Right kidney (tissue), 9 donors: ENCODE data around the gene ZNF436.

Source experiments
- DNase-seq: peaks from one replicate; pipeline ENCODE4 v3.0.0-alpha.2; 2016
- long read RNA-seq, 8 donors: transcript quantifications; one replicate each; lab custom pipeline, GENCODE V29; 2026

The ZNF436 gene
- long read RNA-seq, donor 1, full-length matches to known transcripts = 2 of 2 reads
- long read RNA-seq, donor 1, partial matches to known transcripts = 0 of 2 reads
- long read RNA-seq, donor 1, other reads (novel, unspliced or antisense) = 0 of 2 reads
- long read RNA-seq, donor 2, full-length matches to known transcripts = 8 of 8 reads
- long read RNA-seq, donor 2, partial matches to known transcripts = 0 of 8 reads
- long read RNA-seq, donor 2, other reads (novel, unspliced or antisense) = 0 of 8 reads
- long read RNA-seq, donor 3, full-length matches to known transcripts = 4 of 4 reads
- long read RNA-seq, donor 3, partial matches to known transcripts = 0 of 4 reads
- long read RNA-seq, donor 3, other reads (novel, unspliced or antisense) = 0 of 4 reads
- long read RNA-seq, donor 4, full-length matches to known transcripts = 4 of 4 reads
- long read RNA-seq, donor 4, partial matches to known transcripts = 0 of 4 reads
- long read RNA-seq, donor 4, other reads (novel, unspliced or antisense) = 0 of 4 reads
- long read RNA-seq, donor 5, partial matches to known transcripts = 0 of 1 reads
- long read RNA-seq, donor 5, other reads (novel, unspliced or antisense) = 0 of 1 reads
- long read RNA-seq, donor 6, full-length matches to known transcripts = 2 of 2 reads
- long read RNA-seq, donor 6, partial matches to known transcripts = 0 of 2 reads
- long read RNA-seq, donor 6, other reads (novel, unspliced or antisense) = 0 of 2 reads
- long read RNA-seq, donor 7, full-length matches to known transcripts = 12 of 12 reads
- long read RNA-seq, donor 7, partial matches to known transcripts = 0 of 12 reads
- long read RNA-seq, donor 7, other reads (novel, unspliced or antisense) = 0 of 12 reads
- long read RNA-seq, donor 8, full-length matches to known transcripts = 5 of 5 reads
- long read RNA-seq, donor 8, partial matches to known transcripts = 0 of 5 reads
- long read RNA-seq, donor 8, other reads (novel, unspliced or antisense) = 0 of 5 reads

DNA sequence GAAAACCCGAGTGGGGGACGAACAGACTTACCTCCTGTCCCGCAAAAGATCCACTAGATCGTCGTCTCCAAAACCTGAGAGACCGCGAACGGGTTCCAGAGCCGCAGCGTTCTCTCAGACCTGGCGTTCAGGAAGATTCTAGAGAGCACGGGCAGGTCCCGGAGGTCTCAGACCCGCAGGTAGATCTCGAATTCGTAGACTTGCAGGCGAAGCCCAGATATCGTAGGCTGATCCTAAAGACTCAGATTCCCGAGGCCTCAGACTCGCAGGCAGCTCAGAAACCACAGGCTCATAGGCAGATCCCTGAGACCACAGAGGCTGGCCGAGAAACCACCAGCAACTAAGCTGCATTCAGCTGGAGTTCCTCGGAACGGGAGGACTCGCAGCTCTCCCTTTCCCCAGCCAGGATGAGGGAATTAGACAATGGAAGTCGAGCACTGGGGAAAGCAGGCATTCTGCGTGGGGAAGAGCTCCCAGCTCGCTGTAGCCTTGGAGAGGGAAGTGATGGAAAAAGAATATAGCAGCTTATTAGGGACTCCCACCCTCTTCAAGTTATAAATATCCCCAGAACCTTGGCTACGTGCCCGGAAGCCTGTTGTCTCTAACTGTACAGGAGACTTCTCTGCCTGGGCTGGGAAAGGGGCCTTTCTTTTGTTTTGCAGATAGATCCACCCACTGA lies at the start of gene ZNF436:
Gene ZNF436 (minus strand): TSS at position 502 of the 679 bp plus-strand sequence. CDS start 1,831 bp downstream, outside the sequence.
- DNase-seq = peak; percentile 78

DNA sequence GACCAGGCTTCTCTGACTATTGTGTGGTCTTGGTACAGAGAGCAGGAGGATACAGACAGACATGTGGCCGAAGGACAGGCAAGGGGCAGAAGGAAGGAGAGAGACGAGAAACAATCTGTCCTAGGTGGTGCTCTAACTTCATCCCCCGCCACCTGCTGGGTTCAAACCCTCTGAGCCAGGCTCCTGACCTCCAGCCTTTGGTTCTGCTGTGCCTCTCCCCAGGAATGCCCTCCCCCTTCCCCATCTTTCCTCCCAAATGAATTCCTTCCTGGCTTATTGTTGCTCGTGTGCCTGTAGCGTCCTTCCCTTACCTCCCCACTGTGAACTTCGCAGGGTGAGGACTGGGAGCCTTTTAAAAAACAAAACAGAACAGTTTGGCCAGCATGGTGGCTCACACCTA lies 49.5 kb upstream of the ZNF436 start:
- no peak for DNase-seq

DNA sequence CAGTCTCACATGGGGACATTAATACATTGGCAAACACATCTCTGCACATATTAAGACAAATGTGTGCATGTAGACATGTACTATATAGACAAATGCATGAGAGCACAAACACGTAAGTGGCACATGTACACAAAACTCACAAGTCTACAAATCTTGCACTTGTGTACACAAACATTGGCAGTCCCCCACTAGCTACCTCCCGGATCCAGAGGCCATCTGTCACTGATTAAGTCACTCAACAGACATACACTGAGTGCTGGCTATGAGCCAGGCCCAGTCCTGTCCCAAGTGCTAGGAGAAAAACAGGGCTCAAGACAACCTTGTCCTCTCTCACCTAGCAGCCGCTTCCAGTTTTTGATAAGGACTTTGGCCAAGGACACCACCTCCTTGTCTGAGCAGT lies 47.9 kb upstream of the ZNF436 start:
- no peak for DNase-seq

DNA sequence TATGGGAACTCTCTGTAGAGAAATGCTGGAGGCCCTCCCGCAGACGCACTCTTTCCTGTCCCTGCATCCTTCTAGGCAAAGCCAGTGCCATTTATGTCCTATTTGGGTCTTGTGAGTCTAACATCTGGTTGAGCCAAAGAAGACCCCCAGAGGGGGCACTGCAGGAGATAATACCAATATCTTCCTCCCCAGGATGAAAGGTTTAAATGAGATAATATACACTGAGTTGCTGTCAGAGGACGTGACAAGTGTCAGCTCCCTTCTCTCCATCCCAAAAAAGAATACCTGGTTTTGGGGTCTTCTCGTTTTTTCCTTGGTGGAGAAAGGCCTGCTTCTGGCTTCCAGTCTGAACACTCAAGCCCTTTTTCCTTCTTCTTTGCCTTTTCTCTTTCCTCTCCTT lies 47.3 kb upstream of the ZNF436 start:
- DNase-seq = no peak

DNA sequence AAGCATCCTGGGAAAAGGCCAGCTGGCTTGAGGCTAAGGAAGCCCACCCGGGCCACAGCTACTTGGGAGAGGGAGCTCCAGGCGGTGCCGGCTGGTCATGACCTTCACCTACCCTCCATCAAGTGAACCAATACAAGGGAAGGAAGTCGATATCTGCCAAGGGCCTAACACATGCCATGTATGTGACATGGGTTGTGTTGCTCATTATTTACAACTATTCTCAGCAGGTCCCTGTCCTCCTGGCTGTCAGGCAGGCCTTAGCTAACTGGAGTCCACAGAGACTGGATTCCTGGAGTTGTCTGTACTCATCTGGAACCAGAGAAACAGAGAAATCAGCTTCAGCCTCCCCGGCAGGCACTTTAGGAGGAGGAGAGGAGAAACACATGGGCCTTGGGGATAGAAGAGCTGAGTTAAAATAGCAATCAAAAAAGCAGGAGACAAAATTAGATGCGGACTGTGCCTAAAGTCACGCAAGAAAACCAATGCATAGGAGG lies 39.2 kb upstream of the ZNF436 start:
- DNase-seq = no peak

DNA sequence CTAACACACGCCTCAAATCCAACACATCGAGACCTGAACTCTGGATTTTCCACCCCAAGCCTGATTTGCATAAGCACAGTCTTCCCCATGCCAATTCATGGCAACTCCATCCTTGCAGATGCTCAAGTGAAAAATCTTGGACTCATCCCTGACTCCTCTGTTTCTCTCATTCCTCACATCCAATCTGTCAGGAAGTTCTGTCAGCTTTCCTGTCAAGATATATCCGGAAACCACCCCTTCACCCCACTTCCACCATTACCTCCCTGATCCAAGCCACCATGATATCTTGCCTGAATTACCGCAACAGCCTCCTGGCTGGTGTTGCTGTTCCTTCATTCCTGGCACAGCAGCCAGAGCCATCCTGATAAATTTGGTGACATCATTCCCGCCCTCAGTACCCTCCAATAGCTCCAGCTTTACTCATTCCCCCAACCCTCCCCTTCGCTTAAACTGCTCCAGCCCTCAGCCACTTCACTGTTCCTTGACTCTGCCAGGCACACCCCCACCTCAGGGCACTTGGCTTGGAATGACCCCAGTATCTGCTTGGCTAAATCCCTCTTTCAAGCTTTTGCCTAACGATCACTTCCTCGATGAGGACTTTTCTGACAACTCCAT lies 37.5 kb upstream of the ZNF436 start:
- no peak for DNase-seq

- no peak for DNase-seq
These were observed 36.3 kb upstream of the ZNF436 start for GRCh38 chr1:23405946-23406345.

DNA sequence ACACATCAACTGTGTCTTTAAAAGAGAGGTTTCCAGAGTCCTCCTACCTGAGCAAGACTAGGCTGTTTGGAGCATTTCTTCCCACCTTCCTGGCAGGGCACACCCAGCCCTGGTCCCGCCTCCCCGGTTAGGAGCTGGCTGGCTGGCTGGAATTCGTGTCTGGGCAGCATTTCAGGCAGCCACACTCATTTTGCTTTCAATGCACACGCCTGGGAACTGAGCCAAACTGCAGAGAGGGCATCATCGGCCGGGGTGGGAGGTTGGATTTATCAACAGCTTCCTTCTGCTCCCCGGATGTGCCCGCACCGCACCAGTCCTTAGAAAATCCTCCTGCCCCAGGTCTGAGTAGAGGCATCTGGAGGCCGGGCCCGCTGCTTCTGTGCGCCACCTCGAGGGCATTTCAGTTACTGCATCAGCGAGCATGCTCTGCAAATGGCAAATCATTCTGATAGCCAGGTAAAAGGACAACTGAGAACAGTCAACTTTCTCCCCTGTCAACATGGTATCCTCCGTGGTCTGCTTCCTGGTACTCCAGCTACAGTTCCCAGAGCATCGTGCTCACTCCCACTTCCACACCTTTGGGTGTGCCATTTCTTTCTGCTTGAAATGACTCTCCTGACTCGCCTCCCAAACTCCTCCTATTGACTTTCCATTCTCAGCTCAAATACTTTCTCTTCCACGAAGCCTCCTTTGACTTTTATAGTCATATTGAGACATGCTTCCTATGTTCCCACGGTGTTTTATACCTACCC lies 34.3 kb upstream of the ZNF436 start:
- DNase-seq = peak; percentile 74

GRCh38 chr1:23403355-23403734 lies 33.7 kb upstream of the ZNF436 start:
- no peak for DNase-seq

- no peak for DNase-seq
These were observed 33.4 kb upstream of the ZNF436 start for GRCh38 chr1:23403038-23403336.

GRCh38 chr1:23402286-23403037 lies 32.8 kb upstream of the ZNF436 start:
- no peak for DNase-seq

GRCh38 chr1:23401313-23401712 lies 31.7 kb upstream of the ZNF436 start:
- no peak for DNase-seq

DNA sequence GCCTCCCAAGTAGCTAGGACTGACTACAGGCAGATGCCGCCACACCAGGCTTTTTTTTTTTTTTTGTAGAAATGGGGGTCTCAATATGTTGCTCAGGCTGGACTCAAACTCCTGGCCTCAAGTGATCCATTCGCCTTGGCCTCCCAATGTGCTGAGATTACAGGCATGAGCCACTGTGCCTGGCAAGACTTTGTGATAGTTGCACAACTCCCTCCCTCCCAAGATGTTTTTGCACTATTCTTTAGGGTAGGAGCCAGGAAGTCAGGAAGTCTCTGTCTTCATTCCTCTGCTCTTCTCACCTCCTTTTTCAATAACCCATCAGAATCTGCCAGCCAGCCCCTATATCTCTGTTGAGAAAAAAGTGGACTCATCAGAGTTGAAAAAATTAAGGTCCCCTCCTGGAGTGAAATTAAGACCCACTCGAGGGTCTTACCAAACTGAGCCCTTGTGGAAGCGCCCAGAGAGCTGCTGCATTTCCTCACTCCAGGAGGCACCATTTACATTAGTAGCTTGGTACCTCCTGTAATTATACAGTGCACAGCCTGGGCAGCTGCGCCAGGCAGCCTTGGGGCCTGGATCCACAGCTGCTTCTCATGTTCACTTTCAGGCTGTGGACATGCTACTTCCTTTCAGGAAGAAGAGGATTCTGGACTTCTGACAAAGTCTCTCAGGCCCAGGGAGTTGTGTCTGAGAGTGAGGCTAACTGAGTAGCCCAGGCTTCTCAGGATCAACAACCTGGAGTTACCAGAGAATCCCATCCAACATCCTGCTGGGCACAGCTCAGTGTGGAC lies 30.9 kb upstream of the ZNF436 start:
- DNase-seq = no peak

- no peak for DNase-seq
These were observed 29.6 kb upstream of the ZNF436 start for GRCh38 chr1:23399229-23399628.

DNA sequence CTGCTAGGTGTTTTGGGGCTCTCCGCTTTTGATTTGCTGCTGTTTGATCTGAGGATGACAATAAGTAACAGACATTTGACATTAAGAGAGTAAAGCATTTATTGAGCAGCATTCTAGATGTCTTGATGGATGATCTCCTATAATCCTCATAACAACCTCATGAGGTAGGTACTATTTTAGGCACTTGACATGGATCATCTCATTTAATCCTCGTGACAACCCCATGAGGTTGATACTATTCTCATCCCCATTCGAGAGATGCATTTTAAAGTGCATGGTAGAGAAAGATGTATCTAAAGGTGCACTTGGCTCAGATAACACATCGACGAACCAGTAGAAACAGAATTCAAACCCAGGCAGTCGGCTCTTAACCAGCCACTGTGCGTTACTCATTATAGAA lies 28.3 kb upstream of the ZNF436 start:
- DNase-seq = no peak

DNA sequence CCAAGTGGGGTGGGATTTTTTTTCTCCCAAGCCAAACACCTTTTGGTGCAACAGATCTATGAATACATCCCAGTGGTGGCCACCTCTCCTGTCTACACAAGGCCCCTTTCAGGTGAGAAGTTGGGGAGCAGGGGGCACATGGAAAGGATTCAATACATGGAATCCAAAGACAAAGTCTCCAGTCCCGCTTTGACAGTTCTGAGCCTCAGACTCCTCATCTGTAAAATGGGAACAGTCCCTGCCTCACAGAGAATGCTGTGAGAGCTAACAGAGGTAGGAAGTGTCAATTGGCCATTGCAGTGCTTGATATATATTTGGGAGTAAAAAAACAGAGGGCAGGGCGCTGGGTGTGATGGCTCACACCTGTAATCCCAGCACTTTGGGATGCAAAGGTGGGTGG lies 26.7 kb upstream of the ZNF436 start:
- no peak for DNase-seq

DNA sequence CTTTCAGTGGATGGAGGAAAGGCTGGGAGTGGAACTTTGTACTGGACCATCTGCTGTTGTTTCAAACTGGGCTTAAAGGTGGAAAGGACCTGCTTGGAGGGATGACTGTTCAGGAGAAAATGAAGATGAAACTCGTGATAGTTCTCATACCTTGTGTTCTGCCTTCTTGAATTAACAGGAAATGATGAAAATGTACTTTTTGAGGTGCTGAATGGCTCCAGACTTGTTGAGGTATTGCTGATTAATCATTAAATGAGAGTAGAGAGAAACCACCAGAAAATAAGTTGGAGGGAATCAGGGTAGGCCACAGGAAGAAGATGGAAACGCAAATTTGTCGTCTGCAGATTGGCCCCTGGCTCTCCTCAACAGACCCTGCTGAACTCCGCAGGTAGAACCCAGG lies 26.2 kb upstream of the ZNF436 start:
- no peak for DNase-seq

- no peak for DNase-seq
These were observed 25.6 kb upstream of the ZNF436 start for GRCh38 chr1:23395154-23395724.

- no peak for DNase-seq
These were observed 25.0 kb upstream of the ZNF436 start for GRCh38 chr1:23394684-23395083.

DNA sequence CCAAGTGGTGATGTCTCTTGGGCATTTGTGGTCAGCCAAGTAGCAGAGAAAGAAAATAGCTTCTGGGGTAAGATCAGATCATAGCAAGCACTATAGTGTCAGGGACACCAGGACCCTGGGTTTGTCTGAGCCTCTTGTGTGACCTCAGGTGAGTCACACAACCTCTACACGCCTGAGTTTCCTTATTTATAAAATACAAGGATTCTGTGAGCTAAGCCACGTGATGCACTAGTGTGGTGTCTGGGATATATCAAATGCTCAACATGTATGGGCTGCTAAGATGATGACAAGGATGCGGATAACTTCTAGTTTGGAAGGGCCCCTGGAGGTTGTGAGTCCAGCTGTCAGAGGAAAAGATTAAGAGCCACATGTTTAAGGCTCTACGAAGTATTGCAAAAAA lies 24.5 kb upstream of the ZNF436 start:
- no peak for DNase-seq
